GM21360 (cell line): ENCODE measurements around the gene DNAJC15.
"Not testable (repeated sequence)": the region's sequence is repeated elsewhere in the genome, so short reads cannot be mapped to it uniquely, and the experiment has no call there.

Source experiments
- ATAC-seq: cut with Tn5 transposase; IDR thresholded peaks from one replicate; pipeline ENCODE4 v1.9.1; 2021; ENCODE audit warnings: mild to moderate bottlenecking, moderate library complexity; ENCODE audit not compliant: unreplicated experiment

The DNAJC15 gene

GRCh38 chr13:43042410-43042921, 19.1 kb downstream of the DNAJC15 start:
- no peak for ATAC-seq

GRCh38 chr13:43044720-43045301, 21.4 kb downstream of the DNAJC15 start:
- ATAC-seq = no peak

- not testable (repeated sequence) for ATAC-seq
Measured at GRCh38 chr13:43045302-43045773, 22.0 kb downstream of the DNAJC15 start.

- no peak for ATAC-seq
Measured at GRCh38 chr13:43046259-43046658, 22.9 kb downstream of the DNAJC15 start.

- no peak for ATAC-seq
Measured at GRCh38 chr13:43054803-43055802, 31.7 kb downstream of the DNAJC15 start.

- no peak for ATAC-seq
Measured at GRCh38 chr13:43057653-43058317, 34.4 kb downstream of the DNAJC15 start.

GRCh38 chr13:43058318-43058674, 34.9 kb downstream of the DNAJC15 start:
- no peak for ATAC-seq

- ATAC-seq = no peak
Measured at GRCh38 chr13:43058831-43059230, 35.4 kb downstream of the DNAJC15 start.

GRCh38 chr13:43059779-43060178, 36.4 kb downstream of the DNAJC15 start:
- ATAC-seq = not testable (repeated sequence)

- not testable (repeated sequence) for ATAC-seq
Measured at GRCh38 chr13:43060806-43061205, 37.4 kb downstream of the DNAJC15 start.

- no peak for ATAC-seq
Measured at GRCh38 chr13:43061496-43062280, 38.3 kb downstream of the DNAJC15 start.

GRCh38 chr13:43071824-43072223, 48.4 kb downstream of the DNAJC15 start:
- no peak for ATAC-seq

GRCh38 chr13:43072394-43072793, 49.0 kb downstream of the DNAJC15 start:
- ATAC-seq = no peak

- ATAC-seq = peak; percentile 66
Measured at GRCh38 chr13:43074824-43075510, 51.6 kb downstream of the DNAJC15 start.

- not testable (repeated sequence) for ATAC-seq
Measured at GRCh38 chr13:43075511-43075902, 52.1 kb downstream of the DNAJC15 start.

GRCh38 chr13:43077046-43077445, 53.7 kb downstream of the DNAJC15 start:
- ATAC-seq = no peak

GRCh38 chr13:43077461-43077860, 54.1 kb downstream of the DNAJC15 start:
- no peak for ATAC-seq

- ATAC-seq = no peak
Measured at GRCh38 chr13:43077906-43078305, 54.5 kb downstream of the DNAJC15 start.

GRCh38 chr13:43078399-43078798, 55.0 kb downstream of the DNAJC15 start:
- ATAC-seq = no peak

- no peak for ATAC-seq
Measured at GRCh38 chr13:43079392-43079931, 56.1 kb downstream of the DNAJC15 start.
